Caco-2 (cell line): Measurements from ENCODE around the gene SLC25A52. TPM values are rescaled to one million over a fixed set of nuclear protein-coding genes. Genes with fewer than 3 reads are reported as not detected.
"Not testable (repeated sequence)": the region's sequence is repeated elsewhere in the genome, so short reads cannot be mapped to it uniquely, and the experiment has no call there.

Experiments used
- BruUV-seq: library from RNA; stranded (reverse); fragments of 400-500 nt; replicated peaks from 2 replicates; lab custom pipeline; 2021; lab: Mats Ljungman, UMichigan
- CTCF ChIA-PET: fragments of 300-600 bp; sonication (Branson Sonifier 250); formaldehyde crosslinking; loops from one replicate; lab custom pipeline; 2022; ENCODE audit warnings: antibody characterized with exemption; lab: Charles Lee
- POLR2A ChIA-PET: fragments of 300-600 bp; sonication (Branson Sonifier 250); formaldehyde crosslinking; loops from one replicate; lab custom pipeline; 2022; ENCODE audit warnings: antibody characterized with exemption; lab: Charles Lee
- DNase-seq, 2 experiments: peaks; one replicate each; pipeline versions ENCODE4 v3.0.0 to v3.0.0-alpha.2; 2020 to 2022
- H3K27me3 ChIP-seq: replicated peaks from 2 replicates; pipeline ENCODE4 v1.6.0; 2011; ENCODE audit warnings: low read length; ENCODE audit not compliant: control insufficient read depth, insufficient read depth
- H3K36me3 ChIP-seq: 2 replicates; pipeline ENCODE4 v1.5.1; 2011; ENCODE audit warnings: low read length; ENCODE audit not compliant: control insufficient read depth, insufficient read depth
- H3K4me1 ChIP-seq: fragments of 250-450 bp; sonication (Bioruptor Pico); 2 replicates; pipeline ENCODE4 v1.5.1; 2020; ENCODE audit warnings: mild to moderate bottlenecking
- H3K4me3 ChIP-seq: 2 replicates; pipeline ENCODE4 v1.5.1; 2011; ENCODE audit warnings: low read depth, mild to moderate bottlenecking, control low read depth, low read length
- H3K9me3 ChIP-seq: fragments of 250-450 bp; sonication (Bioruptor Pico); 2 replicates; pipeline ENCODE4 v1.5.1; 2020; ENCODE audit warnings: mild to moderate bottlenecking, moderate library complexity
- H3K27ac Mint-ChIP-seq: one replicate; pipeline ENCODE4 v1.8.0; 2022; ENCODE audit warnings: mixed read lengths; ENCODE audit not compliant: unreplicated experiment
- H3K27me3 Mint-ChIP-seq: one replicate; pipeline ENCODE4 v1.8.0; 2022; ENCODE audit warnings: mixed read lengths; ENCODE audit not compliant: insufficient read depth, unreplicated experiment
- H3K36me3 Mint-ChIP-seq: one replicate; pipeline ENCODE4 v1.8.0; 2022; ENCODE audit warnings: mild to moderate bottlenecking, mixed read lengths; ENCODE audit not compliant: insufficient read depth, unreplicated experiment
- H3K4me1 Mint-ChIP-seq: one replicate; pipeline ENCODE4 v1.8.0; 2022; ENCODE audit warnings: low read depth, mixed read lengths; ENCODE audit not compliant: unreplicated experiment
- H3K4me3 Mint-ChIP-seq: one replicate; pipeline ENCODE4 v1.8.0; 2022; ENCODE audit warnings: mild to moderate bottlenecking, moderate library complexity, mixed read lengths; ENCODE audit not compliant: unreplicated experiment
- H3K9me3 Mint-ChIP-seq: one replicate; pipeline ENCODE4 v1.8.0; 2022; ENCODE audit warnings: mixed read lengths; ENCODE audit not compliant: unreplicated experiment
- intact Hi-C: fragments of 100-400 bp; cut with micrococcal nuclease; formaldehyde crosslinking; loops from one replicate; pipeline ENCODE4 v1.10.0; 2022; ENCODE audit not compliant: unreplicated experiment
- total RNA-seq: library from RNA; stranded (reverse); gene quantifications from 2 replicates; pipeline ENCODE4 v1.2.3, GENCODE V29; 2022
- TF ChIP-seq, protein P1 (sequence below), 2 experiments: fragments of 200-600 bp in 1 of 2; IDR thresholded peaks; 1 replicate in 1 of 2; 2 replicates in 1 of 2; pipeline versions ENCODE4 v1.5.1 to v1.8.0; 2011 to 2022; ENCODE audit warnings: antibody characterized with exemption in 1 of 2, control low read depth in 1 of 2, inconsistent platforms in 1 of 2, low read depth in 1 of 2, low read length in 1 of 2, mild to moderate bottlenecking in 1 of 2, moderate library complexity in 1 of 2; ENCODE audit not compliant: insufficient read depth in 1 of 2, severe bottlenecking in 1 of 2, unreplicated experiment in 1 of 2

SLC25A52 gene
- total RNA-seq, 1 experiment from 2014 or later = not detected

DNA sequence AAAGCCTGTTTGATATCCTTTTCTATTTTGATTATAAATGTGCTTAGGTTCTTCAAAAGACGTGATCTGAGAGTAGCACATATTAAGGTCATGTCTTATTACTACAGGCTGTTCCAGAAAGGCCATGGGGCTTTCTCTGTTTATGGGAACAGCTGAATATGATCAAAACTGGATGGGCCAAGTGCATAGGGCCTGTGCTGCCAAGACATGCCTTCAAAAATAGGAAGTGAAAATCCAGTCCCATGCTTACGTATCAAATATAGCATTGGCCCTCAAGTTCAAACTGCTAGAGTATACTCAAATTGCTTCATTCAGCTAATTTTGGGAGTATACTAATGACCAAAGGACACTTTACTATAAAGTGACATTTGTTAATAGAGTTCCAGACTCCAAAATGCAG, 24.1 kb downstream of the SLC25A52 start:
- peaks cover 10% of the 10 kb centered on the region for H3K9me3 Mint-ChIP-seq
- no peaks in the 10 kb centered on the region for H3K4me1 Mint-ChIP-seq
- DNase-seq = no peak
- intact Hi-C loops = no loop called here
- ChIA-PET POLR2A (no interaction called here), CTCF (no interaction called here)
- TF ChIP-seq, protein P1, sequence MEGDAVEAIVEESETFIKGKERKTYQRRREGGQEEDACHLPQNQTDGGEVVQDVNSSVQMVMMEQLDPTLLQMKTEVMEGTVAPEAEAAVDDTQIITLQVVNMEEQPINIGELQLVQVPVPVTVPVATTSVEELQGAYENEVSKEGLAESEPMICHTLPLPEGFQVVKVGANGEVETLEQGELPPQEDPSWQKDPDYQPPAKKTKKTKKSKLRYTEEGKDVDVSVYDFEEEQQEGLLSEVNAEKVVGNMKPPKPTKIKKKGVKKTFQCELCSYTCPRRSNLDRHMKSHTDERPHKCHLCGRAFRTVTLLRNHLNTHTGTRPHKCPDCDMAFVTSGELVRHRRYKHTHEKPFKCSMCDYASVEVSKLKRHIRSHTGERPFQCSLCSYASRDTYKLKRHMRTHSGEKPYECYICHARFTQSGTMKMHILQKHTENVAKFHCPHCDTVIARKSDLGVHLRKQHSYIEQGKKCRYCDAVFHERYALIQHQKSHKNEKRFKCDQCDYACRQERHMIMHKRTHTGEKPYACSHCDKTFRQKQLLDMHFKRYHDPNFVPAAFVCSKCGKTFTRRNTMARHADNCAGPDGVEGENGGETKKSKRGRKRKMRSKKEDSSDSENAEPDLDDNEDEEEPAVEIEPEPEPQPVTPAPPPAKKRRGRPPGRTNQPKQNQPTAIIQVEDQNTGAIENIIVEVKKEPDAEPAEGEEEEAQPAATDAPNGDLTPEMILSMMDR (IDR thresholded peaks at IDR 0.05; ENCODE audit: insufficient read depth in 1 of 2, low read depth in 1 of 2, low read length in 1 of 2, severe bottlenecking in 1 of 2, unreplicated experiment in 1 of 2) = no peak
- H3K9me3 ChIP-seq = no peaks in the 10 kb centered on the region
- no peak overlapping the region for H3K27ac Mint-ChIP-seq
- no peaks in the 10 kb centered on the region for H3K36me3 Mint-ChIP-seq
- no peaks in the 10 kb centered on the region for H3K4me1 ChIP-seq
- H3K27me3 ChIP-seq = no peaks in the 10 kb centered on the region
- no peak overlapping the region for H3K4me3 Mint-ChIP-seq
- no peak overlapping the region for H3K4me3 ChIP-seq
- no peaks in the 10 kb centered on the region for H3K27me3 Mint-ChIP-seq
- no peaks in the 10 kb centered on the region for H3K36me3 ChIP-seq
- no TSS peak for BruUV-seq

DNA sequence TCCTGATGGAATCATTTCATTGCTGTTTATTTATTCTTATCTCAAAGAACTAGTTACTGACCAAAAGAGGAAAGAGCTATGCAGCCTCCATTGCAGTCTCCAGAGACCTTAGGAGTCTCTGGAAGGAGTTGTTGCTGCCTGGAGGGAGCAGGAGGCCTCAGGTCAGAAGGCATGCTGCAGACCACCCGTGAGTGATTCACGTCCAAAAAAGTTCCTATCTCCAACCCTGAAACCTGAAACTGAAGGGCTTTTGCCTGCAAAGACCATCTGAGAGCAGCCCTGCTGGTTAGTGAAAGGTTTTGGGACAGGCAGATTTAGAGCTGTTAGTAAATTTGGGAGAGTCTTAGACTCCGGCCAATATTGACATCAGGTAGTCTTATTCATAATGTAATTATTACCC, 29.1 kb downstream of the SLC25A52 start:
- intact Hi-C loops = no loop called here
- no peak for DNase-seq
- TF ChIP-seq, protein P1 (IDR thresholded peaks at IDR 0.05; ENCODE audit: insufficient read depth in 1 of 2, low read depth in 1 of 2, low read length in 1 of 2, severe bottlenecking in 1 of 2, unreplicated experiment in 1 of 2) = no peak
- Mint-ChIP-seq H3K36me3 (no peaks in the 10 kb centered on the region), H3K4me1 (no peaks in the 10 kb centered on the region), H3K27me3 (no peaks in the 10 kb centered on the region), H3K9me3 (peaks cover 10% of the 10 kb centered on the region), H3K27ac (no peak overlapping the region), H3K4me3 (no peak overlapping the region)
- Histone ChIP-seq H3K4me3 (no peak overlapping the region), H3K9me3 (no peaks in the 10 kb centered on the region), H3K27me3 (no peaks in the 10 kb centered on the region), H3K36me3 (no peaks in the 10 kb centered on the region), H3K4me1 (no peaks in the 10 kb centered on the region)
- ChIA-PET POLR2A (no interaction called here), CTCF (no interaction called here)
- BruUV-seq = no TSS peak

DNA sequence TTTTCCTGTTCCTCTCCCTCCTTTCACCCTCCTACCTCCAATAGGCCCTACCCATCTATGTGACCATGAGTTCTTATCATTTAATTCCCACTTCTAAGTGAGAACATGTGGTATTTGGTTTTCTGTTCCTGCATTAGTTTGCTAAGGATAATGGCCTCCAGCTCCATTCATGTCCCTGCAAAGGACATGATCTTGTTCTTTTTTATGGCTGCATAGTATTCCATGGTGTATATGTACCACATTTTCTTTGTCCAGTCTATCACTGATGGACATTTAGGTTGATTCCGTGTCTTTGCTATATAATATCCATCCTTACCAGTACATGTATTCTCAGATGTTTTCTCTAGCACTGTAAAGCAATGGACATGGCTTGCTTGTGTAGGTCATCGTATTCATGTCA, 31.5 kb downstream of the SLC25A52 start:
- intact Hi-C loops, H3K9me3 Mint-ChIP-seq, H3K4me1 ChIP-seq, H3K27me3 ChIP-seq, H3K27ac Mint-ChIP-seq, POLR2A ChIA-PET, H3K4me1 Mint-ChIP-seq, CTCF ChIA-PET, DNase-seq, H3K36me3 Mint-ChIP-seq, BruUV-seq, H3K9me3 ChIP-seq, H3K36me3 ChIP-seq, H3K27me3 Mint-ChIP-seq, H3K4me3 ChIP-seq, H3K4me3 Mint-ChIP-seq: not testable (repeated sequence)
